Tibial artery (tissue), 4 donors: ENCODE measurements around the gene TP53TG3D.
"Not testable (repeated sequence)": the region's sequence is repeated elsewhere in the genome, so short reads cannot be mapped to it uniquely, and the experiment has no call there.

Source experiments
- DNase-seq, 2 donors: peaks; one replicate each; pipeline ENCODE4 v3.0.0-alpha.2; 2019
- H3K27ac ChIP-seq, 2 donors: fragments of 200-600 bp; sonication (generic) in 1 of 2; 1 replicate in 1 of 2; 2 replicates in 1 of 2; pipeline ENCODE4 v1.5.1; 2018 to 2019; ENCODE audit warnings: mild to moderate bottlenecking in 1 of 2
- H3K27me3 ChIP-seq, 2 donors: fragments of 200-600 bp; sonication (generic) in 1 of 2; one replicate each; pipeline versions ENCODE4 v1.5.1 to v1.6.0; 2016 to 2019
- H3K36me3 ChIP-seq, 3 donors: fragments of 200-600 bp; sonication (generic) in 2 of 3; one replicate each; pipeline ENCODE4 v1.5.1; 2016 to 2019; ENCODE audit warnings: mild to moderate bottlenecking in 2 of 3
- H3K4me1 ChIP-seq, 4 donors: fragments of 200-600 bp; sonication (generic) in 2 of 4; 1 replicate in 3 of 4; 2 replicates in 1 of 4; pipeline ENCODE4 v1.5.1; 2016 to 2019
- H3K4me3 ChIP-seq, 2 donors: fragments of 200-600 bp; sonication (generic) in 1 of 2; 1 replicate in 1 of 2; 2 replicates in 1 of 2; pipeline ENCODE4 v1.5.1; 2018 to 2019; ENCODE audit warnings: mild to moderate bottlenecking in 2 of 2
- H3K9me3 ChIP-seq, 3 donors: fragments of 200-600 bp; sonication (generic) in 1 of 3; one replicate each; pipeline ENCODE4 v1.5.1; 2016 to 2019
- intact Hi-C: fragments of 100-400 bp; cut with DNase I; formaldehyde crosslinking; loops from one replicate; pipeline ENCODE4 v1.15.0; 2023; ENCODE audit warnings: low total_unique reads

The TP53TG3D gene

GRCh38 chr16:32252986-32253385, at the start of gene TP53TG3D:
TP53TG3D (plus strand) TSS chr16:32253286; CDS start chr16:32253354, 68 bp downstream.
- H3K4me3 ChIP-seq, H3K9me3 ChIP-seq, DNase-seq, H3K27ac ChIP-seq, H3K27me3 ChIP-seq, H3K36me3 ChIP-seq, intact Hi-C loops, H3K4me1 ChIP-seq: not testable (repeated sequence)

GRCh38 chr16:32253507-32253906, 421 bp downstream of the TP53TG3D start:
- H3K4me1 ChIP-seq, H3K4me3 ChIP-seq, H3K9me3 ChIP-seq, H3K27me3 ChIP-seq, H3K36me3 ChIP-seq, intact Hi-C loops, DNase-seq, H3K27ac ChIP-seq: not testable (repeated sequence)

GRCh38 chr16:32261526-32261925, 8.4 kb downstream of the TP53TG3D start:
- intact Hi-C loops, H3K4me3 ChIP-seq: not testable (repeated sequence)

GRCh38 chr16:32263552-32263951, 10.5 kb downstream of the TP53TG3D start:
- not testable (repeated sequence) for H3K27ac ChIP-seq

More at GRCh38 chr16:32261526-32261925, 8.4 kb downstream of the TP53TG3D start:
- peak in 1 of 2 donors; percentile 25 for DNase-seq
- not testable (repeated sequence) for H3K27me3 ChIP-seq, H3K4me1 ChIP-seq, H3K9me3 ChIP-seq, H3K36me3 ChIP-seq, H3K27ac ChIP-seq

GRCh38 chr16:32281910-32282309, 28.8 kb downstream of the TP53TG3D start:
- intact Hi-C loops, H3K36me3 ChIP-seq, DNase-seq, H3K27me3 ChIP-seq, H3K4me1 ChIP-seq, H3K27ac ChIP-seq, H3K4me3 ChIP-seq, H3K9me3 ChIP-seq: not testable (repeated sequence)

More at GRCh38 chr16:32263552-32263951, 10.5 kb downstream of the TP53TG3D start:
- H3K36me3 ChIP-seq, H3K4me1 ChIP-seq, intact Hi-C loops, H3K4me3 ChIP-seq, H3K9me3 ChIP-seq, H3K27me3 ChIP-seq: not testable (repeated sequence)
- DNase-seq = peak in 1 of 2 donors; percentile 11

GRCh38 chr16:32283024-32283423, 29.9 kb downstream of the TP53TG3D start:
- H3K36me3 ChIP-seq, DNase-seq, H3K4me1 ChIP-seq, H3K4me3 ChIP-seq, intact Hi-C loops, H3K9me3 ChIP-seq, H3K27me3 ChIP-seq, H3K27ac ChIP-seq: not testable (repeated sequence)

- DNase-seq, H3K4me1 ChIP-seq, H3K27me3 ChIP-seq, H3K9me3 ChIP-seq, H3K36me3 ChIP-seq, H3K4me3 ChIP-seq, H3K27ac ChIP-seq, intact Hi-C loops: not testable (repeated sequence)
Measured at GRCh38 chr16:32283917-32284495, 30.9 kb downstream of the TP53TG3D start.

GRCh38 chr16:32284800-32285796, 32.0 kb downstream of the TP53TG3D start:
- DNase-seq, H3K4me3 ChIP-seq, H3K27me3 ChIP-seq, H3K36me3 ChIP-seq, H3K27ac ChIP-seq, H3K9me3 ChIP-seq, H3K4me1 ChIP-seq, intact Hi-C loops: not testable (repeated sequence)

- H3K9me3 ChIP-seq, H3K27ac ChIP-seq, H3K27me3 ChIP-seq, intact Hi-C loops, DNase-seq, H3K4me1 ChIP-seq, H3K36me3 ChIP-seq, H3K4me3 ChIP-seq: not testable (repeated sequence)
Measured at GRCh38 chr16:32286193-32286592, 33.1 kb downstream of the TP53TG3D start.

GRCh38 chr16:32287743-32288142, 34.7 kb downstream of the TP53TG3D start:
- H3K4me1 ChIP-seq, H3K9me3 ChIP-seq, H3K36me3 ChIP-seq, H3K4me3 ChIP-seq, intact Hi-C loops, DNase-seq, H3K27me3 ChIP-seq, H3K27ac ChIP-seq: not testable (repeated sequence)

GRCh38 chr16:32289197-32289596, 36.1 kb downstream of the TP53TG3D start:
- H3K9me3 ChIP-seq, H3K27ac ChIP-seq, intact Hi-C loops, DNase-seq, H3K27me3 ChIP-seq, H3K4me1 ChIP-seq, H3K36me3 ChIP-seq, H3K4me3 ChIP-seq: not testable (repeated sequence)

GRCh38 chr16:32302776-32303175, 49.7 kb downstream of the TP53TG3D start:
- DNase-seq, H3K9me3 ChIP-seq: not testable (repeated sequence)

More at GRCh38 chr16:32302776-32303175, 49.7 kb downstream of the TP53TG3D start:
- H3K4me3 ChIP-seq, H3K27me3 ChIP-seq, intact Hi-C loops, H3K27ac ChIP-seq, H3K36me3 ChIP-seq, H3K4me1 ChIP-seq: not testable (repeated sequence)
